ENCODE measurements around the gene SLC66A3.

The SLC66A3 gene

DNA sequence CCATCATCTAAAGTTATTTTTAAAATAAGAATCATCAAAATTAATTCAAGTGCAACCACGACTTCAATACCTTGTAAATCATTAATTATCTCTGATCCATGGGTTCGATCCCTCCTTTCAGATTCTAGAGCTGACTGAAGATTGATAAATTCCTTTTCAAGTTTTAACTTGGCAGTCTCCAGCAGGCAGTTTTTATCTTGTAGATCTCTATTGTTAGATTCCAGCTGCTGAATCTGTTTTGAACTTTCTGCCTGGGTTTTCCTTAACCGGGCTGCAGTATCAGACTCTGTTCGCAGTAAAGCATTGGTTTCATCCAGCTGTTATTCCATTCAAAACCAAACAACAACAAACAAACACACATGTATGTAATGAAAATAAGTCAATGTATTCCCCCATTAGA, 59.5 kb downstream of the SLC66A3 start:
- POLR2A ChIA-PET: no interaction called here
- H3K4me3 ChIP-seq (ENCODE audit: low read depth, low read length): no peak overlapping the region
- CTCF ChIA-PET: interaction anchor here (1.2 to 1.3 kb wide), 2 partner anchors 20 to 160 kb away, joined by 3 to 5 read pairs; no protein-coding TSS in a partner anchor
- TF ChIP-seq, protein P1, sequence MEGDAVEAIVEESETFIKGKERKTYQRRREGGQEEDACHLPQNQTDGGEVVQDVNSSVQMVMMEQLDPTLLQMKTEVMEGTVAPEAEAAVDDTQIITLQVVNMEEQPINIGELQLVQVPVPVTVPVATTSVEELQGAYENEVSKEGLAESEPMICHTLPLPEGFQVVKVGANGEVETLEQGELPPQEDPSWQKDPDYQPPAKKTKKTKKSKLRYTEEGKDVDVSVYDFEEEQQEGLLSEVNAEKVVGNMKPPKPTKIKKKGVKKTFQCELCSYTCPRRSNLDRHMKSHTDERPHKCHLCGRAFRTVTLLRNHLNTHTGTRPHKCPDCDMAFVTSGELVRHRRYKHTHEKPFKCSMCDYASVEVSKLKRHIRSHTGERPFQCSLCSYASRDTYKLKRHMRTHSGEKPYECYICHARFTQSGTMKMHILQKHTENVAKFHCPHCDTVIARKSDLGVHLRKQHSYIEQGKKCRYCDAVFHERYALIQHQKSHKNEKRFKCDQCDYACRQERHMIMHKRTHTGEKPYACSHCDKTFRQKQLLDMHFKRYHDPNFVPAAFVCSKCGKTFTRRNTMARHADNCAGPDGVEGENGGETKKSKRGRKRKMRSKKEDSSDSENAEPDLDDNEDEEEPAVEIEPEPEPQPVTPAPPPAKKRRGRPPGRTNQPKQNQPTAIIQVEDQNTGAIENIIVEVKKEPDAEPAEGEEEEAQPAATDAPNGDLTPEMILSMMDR (IDR thresholded peaks at IDR 0.05; ENCODE audit: insufficient read depth, low read length, missing control alignments): no peak
- DNase-seq (ENCODE audit: low read depth, low spot score): no peak

- TF ChIP-seq, protein P1 (IDR thresholded peaks at IDR 0.05; ENCODE audit: insufficient read depth, low read length, missing control alignments): no peak
- POLR2A ChIA-PET: no interaction called here
- CTCF ChIA-PET: interaction anchor here (0.9 to 2.1 kb wide), 4 partner anchors 14 to 196 kb away, joined by 3 to 8 read pairs (median 4); no protein-coding TSS in a partner anchor
These were observed 60.1 kb downstream of the SLC66A3 start for GRCh38 chr2:11215407-11215806.

DNA sequence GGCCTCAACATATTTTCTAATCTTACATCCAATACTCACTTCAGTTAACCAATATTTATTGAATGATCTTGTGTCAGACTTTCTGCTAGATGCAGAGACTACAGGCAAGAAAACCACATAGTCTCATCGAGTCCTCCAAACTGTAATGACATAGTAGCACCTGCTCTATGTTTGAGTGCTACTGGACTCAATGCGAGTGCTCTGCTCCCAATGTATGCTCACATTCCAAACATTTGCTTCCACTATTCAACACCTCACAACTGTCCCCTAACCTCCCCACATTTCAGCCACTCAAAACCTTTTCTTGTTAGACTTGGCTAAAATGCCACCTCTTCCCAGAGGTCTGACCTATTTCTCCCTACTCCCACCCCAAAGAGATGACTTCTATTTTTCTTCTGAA, 65.2 kb downstream of the SLC66A3 start:
- no peak for DNase-seq (ENCODE audit: low read depth, low spot score)
- POLR2A ChIA-PET: no interaction called here
- TF ChIP-seq, protein P1 (IDR thresholded peaks at IDR 0.05; ENCODE audit: insufficient read depth, low read length, missing control alignments): no peak
- H3K4me3 ChIP-seq (ENCODE audit: low read depth, low read length): no peak overlapping the region
- CTCF ChIA-PET: interaction anchor here (0.9 to 1.6 kb wide), 4 partner anchors 8 to 191 kb away, joined by 3 read pairs; a partner anchor contains a TSS

More at GRCh38 chr2:11215407-11215806, 60.1 kb downstream of the SLC66A3 start:
- DNase-seq (ENCODE audit: low read depth, low spot score): no peak
- no peak overlapping the region for H3K4me3 ChIP-seq (ENCODE audit: low read depth, low read length)

- no peak for DNase-seq (ENCODE audit: low read depth, low spot score)
- no peak overlapping the region for H3K4me3 ChIP-seq (ENCODE audit: low read depth, low read length)
- ChIA-PET POLR2A (no interaction called here), CTCF (interaction anchor here (1.2 kb wide), 1 partner anchor 11 kb away, joined by 3 read pairs; no protein-coding TSS in a partner anchor)
- TF ChIP-seq, protein P1 (IDR thresholded peaks at IDR 0.05; ENCODE audit: insufficient read depth, low read length, missing control alignments): no peak
These were observed 67.6 kb downstream of the SLC66A3 start for GRCh38 chr2:11222845-11223244.

DNA sequence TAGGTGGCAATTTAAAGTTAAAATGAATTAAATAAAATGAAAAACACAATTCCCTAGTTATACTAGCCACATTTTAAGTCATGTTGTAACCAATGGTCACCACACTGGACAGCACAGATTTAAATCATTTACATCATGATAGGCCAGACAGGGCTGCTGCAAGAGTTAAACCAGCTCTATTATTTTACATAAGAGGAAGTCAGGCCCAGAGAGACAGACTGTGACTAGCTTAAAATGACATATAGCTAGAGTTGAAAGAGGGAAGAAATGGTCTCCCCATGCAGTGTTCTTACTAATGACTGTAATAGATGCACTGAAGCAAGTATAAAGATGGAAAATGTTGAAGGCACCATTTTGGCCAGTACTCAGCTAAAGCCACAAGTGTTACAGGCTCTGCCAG, 69.6 kb downstream of the SLC66A3 start:
- POLR2A ChIA-PET: no interaction called here
- TF ChIP-seq, protein P1 (IDR thresholded peaks at IDR 0.05; ENCODE audit: insufficient read depth, low read length, missing control alignments): no peak
- CTCF ChIA-PET: interaction anchor here (0.8 to 2.5 kb wide), 5 partner anchors 10 to 203 kb away, joined by 3 to 12 read pairs (median 3); a partner anchor contains a TSS
- no peak for DNase-seq (ENCODE audit: low read depth, low spot score)
- H3K4me3 ChIP-seq (ENCODE audit: low read depth, low read length): no peak overlapping the region

- no peak for DNase-seq (ENCODE audit: low read depth, low spot score)
- ChIA-PET CTCF (interaction anchor here (1.3 to 9.7 kb wide), 5 partner anchors 21 to 395 kb away, joined by 3 to 135 read pairs (median 5); a partner anchor contains a TSS), POLR2A (no interaction called here)
- TF ChIP-seq, protein P1 (IDR thresholded peaks at IDR 0.05; ENCODE audit: insufficient read depth, low read length, missing control alignments): no peak
- H3K4me3 ChIP-seq (ENCODE audit: low read depth, low read length): no peak overlapping the region
These were observed 72.3 kb downstream of the SLC66A3 start for GRCh38 chr2:11227595-11227994.

All from AG04449 (cell line).